ENCODE results near the gene PLEKHG4B.
A peak's percentile ranks its signal among the peaks of the same experiment; 100 is the strongest.
"Not testable (repeated sequence)": the region's sequence is repeated elsewhere in the genome, so short reads cannot be mapped to it uniquely, and the experiment has no call there.

PLEKHG4B gene

GRCh38 chr5:187617-188451 lies 95.9 kb downstream of the PLEKHG4B start:
- DNase-seq (ENCODE audit: low read depth in 2 of 2), result no peak

GRCh38 chr5:188488-189481 lies 96.8 kb downstream of the PLEKHG4B start:
- DNase-seq (ENCODE audit: low read depth in 2 of 2), result peak; percentile 78 to 82

GRCh38 chr5:189486-189885 lies 97.5 kb downstream of the PLEKHG4B start:
- no peak for DNase-seq (ENCODE audit: low read depth in 2 of 2)

- DNase-seq (ENCODE audit: low read depth in 2 of 2), result no peak
Observed at GRCh38 chr5:189976-190365, 98.0 kb downstream of the PLEKHG4B start.

GRCh38 chr5:190366-191035 lies 98.5 kb downstream of the PLEKHG4B start:
- no peak for DNase-seq (ENCODE audit: low read depth in 2 of 2)

- DNase-seq (ENCODE audit: low read depth in 2 of 2), result peak in 1 of 2 donors; percentile 15
Observed at GRCh38 chr5:191036-191948, 99.3 kb downstream of the PLEKHG4B start, which contains the start of gene LRRC14B. LRRC14B (plus strand) TSS chr5:191495; CDS start chr5:191539, 44 bp downstream.

- no peak for DNase-seq (ENCODE audit: low read depth in 2 of 2)
Observed at GRCh38 chr5:191949-192690, 100.2 kb downstream of the PLEKHG4B start.

- no peak for DNase-seq (ENCODE audit: low read depth in 2 of 2)
Observed at GRCh38 chr5:192691-192969, 100.7 kb downstream of the PLEKHG4B start.

- DNase-seq (ENCODE audit: low read depth in 2 of 2), result no peak
Observed at GRCh38 chr5:192970-193831, 101.2 kb downstream of the PLEKHG4B start.

- DNase-seq (ENCODE audit: low read depth in 2 of 2), result no peak
Observed at GRCh38 chr5:194102-194501, 102.1 kb downstream of the PLEKHG4B start.

GRCh38 chr5:194603-195209 lies 102.7 kb downstream of the PLEKHG4B start:
- no peak for DNase-seq (ENCODE audit: low read depth in 2 of 2)

GRCh38 chr5:195401-196160 lies 103.6 kb downstream of the PLEKHG4B start:
- no peak for DNase-seq (ENCODE audit: low read depth in 2 of 2)

GRCh38 chr5:196350-196749 lies 104.4 kb downstream of the PLEKHG4B start:
- DNase-seq (ENCODE audit: low read depth in 2 of 2), result no peak

- DNase-seq (ENCODE audit: low read depth in 2 of 2), result not testable (repeated sequence)
Observed at GRCh38 chr5:197031-197430, 105.1 kb downstream of the PLEKHG4B start.

GRCh38 chr5:197892-198489 lies 106.0 kb downstream of the PLEKHG4B start:
- no peak for DNase-seq (ENCODE audit: low read depth in 2 of 2)

- DNase-seq (ENCODE audit: low read depth in 2 of 2), result no peak
Observed at GRCh38 chr5:198516-199196, 106.7 kb downstream of the PLEKHG4B start.
